OCI-LY3 (cell line): Measurements from ENCODE around the gene RAMP2.

Source experiments
- EZH2phosphoT487 ChIP-seq: fragments of 200-600 bp; shearing (Covaris generic); IDR thresholded peaks from 2 replicates; pipeline ENCODE4 v1.6.1; 2018; ENCODE audit warnings: antibody characterized with exemption, mixed run types, low read depth
- TF ChIP-seq, protein P1 (sequence below): fragments of 200-600, 300-600 bp; sonication (generic); IDR thresholded peaks from 2 replicates; pipeline ENCODE4 v1.5.1; 2014; ENCODE audit warnings: antibody characterized with exemption, low read length, low read depth

DNA sequence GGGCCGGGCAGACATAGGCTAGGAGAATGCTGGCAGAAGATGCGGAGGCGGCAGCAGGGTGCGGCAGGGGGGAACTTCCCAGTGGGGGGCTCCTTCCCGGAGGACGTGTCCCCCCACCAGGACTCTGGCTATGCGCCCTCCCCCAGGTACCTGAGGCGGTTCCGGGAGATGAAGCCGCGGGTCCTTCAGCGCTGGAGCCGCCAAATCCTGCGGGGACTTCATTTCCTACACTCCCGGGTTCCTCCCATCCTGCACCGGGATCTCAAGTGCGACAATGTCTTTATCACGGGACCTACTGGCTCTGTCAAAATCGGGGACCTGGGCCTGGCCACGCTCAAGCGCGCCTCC, 22.7 kb downstream of the RAMP2 start:
- TF ChIP-seq, protein P1, sequence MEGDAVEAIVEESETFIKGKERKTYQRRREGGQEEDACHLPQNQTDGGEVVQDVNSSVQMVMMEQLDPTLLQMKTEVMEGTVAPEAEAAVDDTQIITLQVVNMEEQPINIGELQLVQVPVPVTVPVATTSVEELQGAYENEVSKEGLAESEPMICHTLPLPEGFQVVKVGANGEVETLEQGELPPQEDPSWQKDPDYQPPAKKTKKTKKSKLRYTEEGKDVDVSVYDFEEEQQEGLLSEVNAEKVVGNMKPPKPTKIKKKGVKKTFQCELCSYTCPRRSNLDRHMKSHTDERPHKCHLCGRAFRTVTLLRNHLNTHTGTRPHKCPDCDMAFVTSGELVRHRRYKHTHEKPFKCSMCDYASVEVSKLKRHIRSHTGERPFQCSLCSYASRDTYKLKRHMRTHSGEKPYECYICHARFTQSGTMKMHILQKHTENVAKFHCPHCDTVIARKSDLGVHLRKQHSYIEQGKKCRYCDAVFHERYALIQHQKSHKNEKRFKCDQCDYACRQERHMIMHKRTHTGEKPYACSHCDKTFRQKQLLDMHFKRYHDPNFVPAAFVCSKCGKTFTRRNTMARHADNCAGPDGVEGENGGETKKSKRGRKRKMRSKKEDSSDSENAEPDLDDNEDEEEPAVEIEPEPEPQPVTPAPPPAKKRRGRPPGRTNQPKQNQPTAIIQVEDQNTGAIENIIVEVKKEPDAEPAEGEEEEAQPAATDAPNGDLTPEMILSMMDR = no peak
- no peak for TF ChIP-seq EZH2phosphoT487
